NCI-H128 (cell line): ENCODE results near the gene MDGA2.
"Not testable (repeated sequence)": the region's sequence is repeated elsewhere in the genome, so short reads cannot be mapped to it uniquely, and the experiment has no call there.

Experiments
- DNase-seq: peaks from one replicate; lab custom pipeline; 2025; ENCODE audit not compliant: unreplicated experiment; lab: John Stamatoyannopoulos, UW

Gene MDGA2

DNA sequence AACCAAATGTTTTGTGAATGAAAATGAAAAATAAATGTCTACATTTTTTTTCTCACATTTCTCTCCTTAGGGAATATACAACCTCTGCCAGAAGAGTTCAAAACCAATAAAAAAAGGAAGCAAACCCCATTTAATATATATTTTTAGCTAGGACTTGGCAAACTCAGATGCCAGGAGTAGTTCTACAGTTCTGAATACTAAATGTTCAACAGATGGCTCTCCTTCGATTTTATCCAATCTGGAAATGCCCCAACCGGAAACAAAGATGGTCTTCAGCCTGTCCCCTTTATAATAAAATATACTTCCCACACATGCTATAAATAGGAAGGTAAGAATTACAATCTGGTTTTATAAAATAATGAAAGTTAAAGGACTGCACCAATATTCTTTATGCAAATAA is 330.4 kb downstream of the MDGA2 start:
- DNase-seq, result no peak

DNA sequence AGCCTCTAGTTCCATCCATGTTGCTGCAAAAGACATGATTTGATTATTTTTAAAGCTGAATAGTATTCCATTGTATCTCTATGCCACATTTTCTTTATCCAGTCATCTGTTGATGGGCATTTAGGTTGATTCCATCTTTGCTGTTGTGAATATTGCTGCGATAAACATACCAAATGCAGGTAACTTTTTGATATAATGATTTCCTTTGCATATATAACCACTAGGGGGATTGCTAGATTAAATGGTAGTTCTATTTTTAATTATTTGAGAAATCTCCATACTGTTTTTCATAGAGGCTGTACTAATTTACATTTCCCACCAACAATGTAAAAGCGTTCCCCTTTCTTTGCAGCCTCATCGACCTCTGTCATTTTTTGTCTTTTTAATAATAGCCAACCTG is 342.5 kb downstream of the MDGA2 start:
- no peak for DNase-seq

DNA sequence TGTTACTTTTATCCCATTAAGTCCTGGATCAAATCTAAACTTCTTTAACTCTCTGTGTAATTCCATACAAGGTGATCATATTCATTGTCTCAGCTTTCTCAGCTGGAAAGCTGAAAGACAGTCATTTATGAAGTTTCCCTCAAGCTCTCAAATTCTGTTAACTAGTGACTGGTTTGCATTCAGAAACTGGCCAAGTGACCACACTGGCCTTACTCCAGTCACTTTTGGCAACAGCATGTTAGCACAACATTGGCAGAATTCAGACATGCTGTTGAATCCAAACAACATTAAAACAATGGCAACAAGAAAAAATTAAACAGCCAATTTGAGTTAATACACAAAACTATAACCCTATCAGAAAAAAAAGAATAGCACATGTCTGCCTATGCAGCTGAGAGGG is 343.3 kb downstream of the MDGA2 start:
- no peak for DNase-seq

DNA sequence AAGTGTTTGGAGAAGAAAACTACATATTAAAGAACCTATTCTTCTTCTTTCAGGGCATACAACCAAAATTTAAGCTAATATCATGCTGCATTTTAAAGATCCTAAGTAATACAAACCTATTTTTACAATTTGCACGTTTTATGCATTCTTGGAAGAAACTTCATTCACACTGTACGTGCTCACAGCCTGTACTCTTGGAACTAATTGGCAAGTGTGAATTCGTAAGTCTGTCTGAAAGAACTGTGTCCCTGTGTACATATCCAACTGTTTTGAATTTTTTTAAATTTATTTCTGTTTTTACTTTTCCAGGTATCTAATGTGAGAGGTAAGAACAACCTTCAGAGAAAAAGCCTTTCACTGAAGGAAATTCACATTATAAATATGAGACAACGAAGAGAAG is 347.0 kb downstream of the MDGA2 start:
- DNase-seq, result no peak

DNA sequence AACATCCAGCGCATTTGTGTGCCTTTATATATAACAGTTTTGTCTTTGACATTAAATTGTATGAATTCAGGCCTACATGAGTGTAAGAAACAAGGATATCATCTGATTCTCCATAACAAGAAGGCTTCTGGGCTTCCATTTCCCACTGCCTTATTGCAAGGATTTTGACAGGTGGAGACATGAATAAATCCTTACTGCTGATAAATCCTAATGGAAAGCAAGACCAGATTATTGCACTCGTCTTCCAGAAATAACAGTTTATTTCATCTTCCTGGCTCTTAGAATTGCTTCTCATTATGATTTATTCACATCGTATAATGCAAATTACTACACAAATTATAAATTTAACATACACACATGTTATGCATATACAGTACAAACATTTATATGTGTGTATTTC is 348.1 kb downstream of the MDGA2 start:
- no peak for DNase-seq

DNA sequence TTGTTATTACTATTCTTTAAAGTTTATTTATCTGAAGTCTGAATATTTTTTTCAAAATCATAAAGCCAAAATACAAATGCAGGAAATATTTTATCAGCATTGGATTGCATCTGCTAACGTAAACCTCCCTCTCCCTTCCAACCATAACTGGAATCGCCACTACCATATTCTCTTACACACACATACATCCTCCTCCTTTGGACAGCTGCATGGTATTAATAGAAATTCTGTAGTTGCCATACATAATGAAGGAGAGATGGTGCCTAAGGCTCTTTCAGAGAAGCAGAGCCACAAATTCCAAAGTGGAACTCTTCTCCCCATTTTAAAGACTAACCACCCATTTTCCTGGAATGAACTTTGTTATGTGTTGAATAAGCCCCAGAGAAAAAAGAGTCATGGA is 352.7 kb downstream of the MDGA2 start:
- no peak for DNase-seq

DNA sequence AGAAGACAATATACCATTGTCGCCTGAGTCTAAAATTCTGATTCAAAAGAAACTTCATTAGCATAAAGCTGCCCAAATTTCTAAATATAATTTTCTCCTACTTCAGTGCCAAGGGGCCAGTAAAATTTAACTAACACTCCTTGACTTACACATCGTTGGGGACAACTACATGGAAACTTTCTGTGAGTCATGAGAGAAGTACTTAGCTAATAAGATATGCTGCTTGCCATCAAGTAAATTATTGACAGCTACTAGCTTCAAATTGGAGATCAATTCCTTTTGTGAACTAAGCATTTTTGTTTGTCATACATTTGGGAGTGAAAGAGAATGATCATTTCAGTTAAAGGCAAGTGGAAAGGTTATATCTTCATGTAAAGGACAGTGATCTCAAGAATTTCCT is 373.3 kb downstream of the MDGA2 start:
- no peak for DNase-seq

DNA sequence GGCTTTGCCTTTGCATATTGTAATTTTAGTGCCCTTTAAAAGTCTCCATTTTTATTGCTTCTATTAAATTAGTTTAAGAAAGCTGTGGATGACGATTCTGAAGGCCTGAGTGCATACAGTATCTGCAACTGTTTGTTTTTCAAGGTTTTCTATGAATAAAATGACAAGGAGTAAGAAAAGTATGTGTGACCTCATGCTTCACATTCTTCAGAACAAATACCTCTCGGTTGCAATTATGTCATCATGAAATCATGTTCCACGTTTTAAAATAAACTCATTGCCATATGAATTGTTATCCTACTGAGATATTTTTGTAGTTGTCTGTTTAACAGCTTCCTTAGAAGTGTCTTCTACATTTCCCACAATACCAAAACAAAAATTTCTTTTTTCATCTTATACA is 374.6 kb downstream of the MDGA2 start:
- no peak for DNase-seq

DNA sequence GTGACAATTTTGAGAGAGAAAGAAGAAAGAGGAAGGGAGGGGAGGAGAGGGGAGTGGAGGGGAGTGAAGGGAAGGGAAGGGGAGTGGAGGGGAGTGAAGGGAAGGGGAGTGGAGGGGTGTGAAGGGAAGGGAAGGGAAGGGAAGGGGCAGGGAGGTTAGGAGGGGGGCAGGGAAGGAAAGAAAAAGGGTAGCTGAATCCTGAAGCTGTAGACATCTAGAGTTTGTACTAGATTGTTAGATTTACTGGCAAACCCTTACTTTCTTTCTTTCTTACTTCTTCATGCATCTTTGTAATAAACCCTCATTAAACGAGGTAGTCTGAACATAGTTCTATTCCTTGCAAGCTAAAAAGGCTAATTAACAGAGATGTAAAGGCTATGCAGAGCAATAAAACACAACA is 378.0 kb downstream of the MDGA2 start:
- no peak for DNase-seq

DNA sequence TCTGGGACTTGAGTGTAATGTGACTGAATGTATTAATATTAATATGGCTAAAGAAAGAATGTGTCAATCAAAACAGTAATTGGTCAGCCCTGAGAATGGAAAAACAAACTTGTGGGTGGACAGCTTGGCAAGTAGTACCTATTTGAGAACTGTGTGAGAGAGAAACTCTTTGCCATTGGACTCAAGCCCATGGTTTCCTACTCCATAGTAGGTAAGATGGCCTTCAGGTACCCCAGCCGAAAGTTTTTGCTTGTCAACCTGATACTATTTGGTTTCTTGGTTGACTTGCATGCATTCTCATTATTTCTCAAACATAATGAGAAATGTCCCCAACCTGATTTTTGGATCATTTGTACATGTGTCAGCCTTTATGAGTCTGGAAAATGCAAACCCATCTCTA is 391.1 kb downstream of the MDGA2 start:
- no peak for DNase-seq

DNA sequence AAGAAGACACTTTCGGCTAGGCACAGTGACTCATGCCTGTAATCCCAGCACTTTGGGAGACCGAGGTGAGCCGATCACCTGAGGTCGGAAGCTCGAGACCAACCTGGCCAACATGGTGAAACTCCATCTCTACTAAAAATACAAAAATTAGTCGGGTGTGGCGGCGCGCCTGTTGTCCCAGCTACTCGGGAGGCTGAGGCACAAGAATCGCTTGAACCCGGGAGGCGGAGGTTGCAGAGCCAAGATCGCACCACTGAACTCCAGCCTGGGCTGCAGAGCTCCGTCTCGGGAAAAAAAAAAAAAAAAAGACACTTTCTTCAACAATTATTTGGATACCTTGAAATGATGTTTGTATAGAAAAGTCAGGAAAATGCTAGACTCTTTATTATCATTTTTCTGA is 393.6 kb downstream of the MDGA2 start:
- not testable (repeated sequence) for DNase-seq

DNA sequence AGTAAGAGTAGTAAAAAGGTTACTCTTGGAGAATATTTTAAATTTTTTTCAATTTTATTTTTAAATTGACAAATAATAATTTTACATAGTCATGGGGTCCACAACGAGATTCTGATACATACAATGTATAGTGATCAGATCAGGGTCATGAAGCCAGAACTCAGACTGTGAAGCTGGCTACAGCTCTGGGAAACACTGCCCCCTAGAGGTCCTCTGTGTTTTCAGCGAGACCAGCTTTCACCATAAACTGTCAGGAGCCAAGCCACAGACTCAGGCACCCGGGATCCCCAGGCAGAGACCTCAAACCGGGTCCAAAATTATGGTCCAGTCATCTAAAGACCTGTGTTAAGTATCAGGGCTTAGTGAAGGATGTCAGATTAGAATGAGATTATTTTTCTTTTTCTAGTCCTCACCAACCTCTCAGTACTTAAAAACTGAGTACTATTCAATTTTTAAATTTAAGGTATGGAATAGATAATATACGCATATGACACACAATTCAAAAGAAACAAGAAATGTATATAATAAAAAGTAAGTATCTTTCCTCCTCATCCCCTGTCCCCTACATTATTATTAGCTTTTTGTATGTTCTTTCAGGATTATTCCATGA is 397.1 kb downstream of the MDGA2 start:
- DNase-seq, result no peak

DNA sequence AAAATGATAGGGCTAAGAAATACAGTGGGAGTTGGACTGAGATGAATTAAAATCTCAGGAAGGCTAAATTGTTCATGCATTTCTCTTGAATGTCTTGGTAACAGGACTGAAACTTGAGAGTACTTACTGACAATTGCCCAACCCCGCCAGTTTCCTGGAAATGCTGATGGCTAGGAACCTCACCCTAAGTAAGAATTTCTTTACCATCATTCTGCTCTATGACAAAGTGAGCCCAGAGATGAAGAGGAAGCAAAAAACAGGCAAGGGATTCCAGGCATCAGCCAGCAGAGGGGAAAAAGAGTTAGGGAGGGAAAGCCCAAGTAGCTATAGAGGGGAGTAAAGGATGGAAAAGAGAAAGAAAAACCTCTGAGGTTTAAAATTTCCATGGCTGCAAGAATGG is 397.7 kb downstream of the MDGA2 start:
- DNase-seq, result no peak

DNA sequence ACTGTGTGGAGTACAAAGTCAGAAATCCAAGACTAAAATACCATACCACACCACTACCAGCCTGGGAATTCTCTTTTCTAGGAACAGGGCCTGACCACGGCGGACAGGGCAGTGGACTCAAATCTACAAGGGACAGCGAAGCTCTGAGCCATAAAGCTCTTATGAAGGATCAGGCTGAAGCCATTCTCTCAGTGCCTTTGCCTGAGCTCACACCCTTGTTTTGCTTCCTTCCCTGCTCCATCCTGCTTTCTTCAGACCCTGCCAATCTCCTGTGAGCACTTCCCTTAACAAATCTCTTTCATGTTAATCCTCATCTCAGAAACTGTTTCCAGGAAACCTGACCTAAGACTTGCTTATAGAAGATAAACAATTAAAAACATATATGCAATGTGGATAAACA is 398.5 kb downstream of the MDGA2 start:
- no peak for DNase-seq

DNA sequence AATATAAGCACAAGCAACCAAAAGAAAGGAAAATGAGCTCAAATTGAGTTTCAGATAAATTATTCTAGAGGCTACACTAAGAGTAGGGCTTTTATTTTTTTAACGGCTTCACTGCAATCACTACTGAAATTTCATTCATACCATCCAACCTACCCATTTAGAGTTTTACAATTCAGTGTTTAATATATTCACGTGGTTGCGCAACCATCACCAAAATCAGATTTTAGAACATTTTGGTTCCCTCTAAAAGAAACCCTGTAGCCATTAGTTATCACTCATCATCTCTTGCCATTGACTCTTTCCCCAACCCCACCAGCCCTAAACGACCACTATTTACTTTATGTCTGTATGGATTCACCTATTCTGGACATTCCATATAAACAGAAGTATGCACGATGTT is 401.5 kb downstream of the MDGA2 start:
- no peak for DNase-seq

DNA sequence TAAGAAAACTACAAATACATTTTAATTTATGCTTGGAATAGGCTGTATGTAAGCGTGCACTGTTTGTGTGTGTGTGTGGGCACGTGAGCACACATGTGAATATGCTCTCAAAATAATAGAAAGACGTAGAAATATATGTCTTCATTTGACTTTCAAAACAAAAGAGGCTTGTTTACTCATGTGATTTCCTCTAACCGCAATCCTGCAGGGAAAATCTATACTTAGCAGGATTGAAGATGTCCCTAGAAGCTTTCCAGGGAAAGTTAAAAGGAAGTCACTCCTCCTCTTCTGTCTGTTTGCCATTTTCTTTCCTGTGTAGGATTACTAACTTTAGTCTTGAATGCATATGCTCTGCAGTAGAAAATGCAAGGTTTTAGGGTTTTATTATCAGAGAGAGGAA is 404.7 kb downstream of the MDGA2 start:
- DNase-seq, result no peak

DNA sequence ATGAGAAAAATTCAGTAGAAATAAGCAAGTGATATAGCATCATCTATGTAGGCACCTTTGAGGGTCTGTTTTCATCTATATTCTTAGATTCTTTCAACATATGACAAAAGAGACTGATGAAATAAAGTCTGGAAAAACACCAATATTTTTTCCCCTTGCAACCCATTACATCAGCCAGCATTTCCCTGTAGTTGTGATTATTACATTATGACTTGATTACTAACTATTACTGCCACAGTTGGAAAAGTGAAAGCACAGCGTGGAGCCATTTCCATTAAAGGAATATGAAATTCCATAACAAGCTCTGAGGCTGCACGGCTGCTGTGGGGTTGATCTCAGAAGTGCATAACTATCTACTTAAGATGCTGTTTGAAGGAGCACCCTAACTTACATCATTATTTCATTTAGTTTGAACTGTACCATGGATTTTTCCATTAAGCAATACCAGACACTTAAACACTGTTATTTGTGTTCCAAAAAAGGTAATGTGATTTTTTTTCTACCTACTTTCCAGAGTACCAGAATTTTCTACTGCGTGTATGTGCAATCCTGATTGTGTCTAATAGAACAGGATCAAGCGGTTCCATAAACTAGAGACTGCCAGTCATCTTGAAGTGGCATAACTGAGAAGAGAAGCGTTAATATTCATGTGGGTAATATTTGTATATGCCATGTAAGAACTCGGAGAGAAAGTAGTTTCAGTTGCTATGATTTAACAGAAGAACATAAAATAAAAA is 405.5 kb downstream of the MDGA2 start:
- no peak for DNase-seq

DNA sequence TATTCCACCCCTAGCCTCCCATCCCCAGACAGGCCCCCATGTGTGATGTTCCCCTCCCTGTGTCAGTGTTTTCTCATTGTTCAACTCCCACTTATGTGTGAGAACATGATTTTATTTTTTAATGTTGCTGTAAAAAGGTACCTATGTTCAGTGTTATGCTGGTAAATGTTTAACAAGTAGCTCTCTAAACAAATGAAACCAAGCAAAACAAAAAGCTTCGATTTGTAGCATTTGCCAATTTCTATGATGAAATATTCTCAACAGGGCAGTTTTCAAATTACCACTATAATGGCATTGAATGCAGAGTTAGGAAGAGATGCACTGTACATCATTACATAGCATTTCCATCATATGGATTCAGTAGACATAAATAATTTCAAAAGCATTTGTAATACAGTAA is 410.6 kb downstream of the MDGA2 start:
- DNase-seq, result no peak

DNA sequence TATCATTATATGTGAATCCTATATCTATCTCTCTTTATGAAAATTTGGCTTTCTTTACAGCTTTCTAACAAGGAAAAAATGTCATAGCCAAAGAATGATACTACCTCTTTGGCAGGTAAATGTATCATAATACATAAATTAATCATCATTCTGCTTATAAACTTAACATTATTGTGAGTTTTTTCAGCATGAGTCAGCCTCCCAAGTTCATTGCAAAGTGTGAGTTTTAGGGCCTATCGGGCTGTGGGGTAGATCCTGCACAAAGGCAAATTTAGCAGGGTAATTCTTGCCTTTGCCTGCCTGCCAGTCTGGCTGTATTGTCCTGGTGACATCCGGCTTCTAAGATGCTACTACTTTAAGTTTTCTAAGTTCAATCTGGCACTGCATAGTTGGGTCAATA is 412.6 kb downstream of the MDGA2 start:
- DNase-seq, result no peak

DNA sequence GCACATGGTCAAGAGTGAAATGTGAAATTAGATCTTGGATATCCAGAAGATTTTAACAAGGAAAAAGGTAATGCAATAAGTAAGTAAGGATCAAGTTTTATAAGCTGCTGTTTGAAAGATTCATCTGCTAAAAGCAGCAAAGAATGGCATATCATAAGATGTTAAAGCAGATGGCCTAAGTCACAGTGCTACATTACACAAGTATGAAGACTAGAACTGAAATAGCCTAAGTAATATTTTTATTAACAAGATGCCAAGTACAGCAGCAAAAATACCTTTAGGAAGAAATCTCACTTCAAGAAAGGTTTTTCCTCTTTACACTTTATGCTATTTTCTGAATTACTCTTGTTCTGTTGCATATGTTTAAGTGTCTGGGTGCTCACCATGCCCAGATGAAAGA is 414.1 kb downstream of the MDGA2 start:
- no peak for DNase-seq

DNA sequence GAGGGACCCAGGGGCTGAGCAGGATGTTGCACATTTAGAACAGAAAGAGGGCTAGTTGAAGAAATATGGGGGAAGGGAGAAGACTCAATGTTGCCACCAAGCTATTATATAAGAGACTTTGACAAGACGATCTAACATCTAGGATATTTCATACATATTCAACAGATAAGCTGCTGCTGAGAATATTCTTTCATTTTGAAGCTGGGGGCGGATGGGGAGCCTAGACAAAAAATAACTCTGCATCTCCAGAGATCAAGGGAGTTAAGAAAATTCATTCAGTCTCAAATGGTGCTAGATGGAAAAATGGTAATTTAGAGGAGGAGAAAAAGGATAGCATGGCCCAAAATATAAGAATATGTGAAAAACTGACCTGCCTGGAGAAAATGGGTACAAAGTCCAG is 415.6 kb downstream of the MDGA2 start:
- no peak for DNase-seq

DNA sequence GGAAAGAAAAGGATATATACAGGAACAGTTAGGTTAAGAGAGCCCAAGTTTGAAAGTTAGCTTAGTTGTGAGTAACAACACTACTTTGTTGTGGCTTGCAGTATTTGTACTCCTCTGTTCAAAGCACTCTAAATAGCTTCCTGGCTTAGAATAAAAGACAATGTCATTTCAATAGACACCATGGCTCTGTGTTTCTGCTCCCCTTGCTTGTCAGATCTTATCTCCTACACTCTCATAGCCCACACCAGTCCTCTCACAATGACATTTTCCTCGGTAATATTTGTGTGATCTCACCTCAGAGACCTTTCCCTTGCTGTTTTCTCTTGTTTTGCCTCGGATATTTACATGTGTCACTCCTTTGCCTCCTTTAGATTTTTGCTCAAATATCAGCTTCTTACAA is 418.4 kb downstream of the MDGA2 start:
- DNase-seq, result no peak

DNA sequence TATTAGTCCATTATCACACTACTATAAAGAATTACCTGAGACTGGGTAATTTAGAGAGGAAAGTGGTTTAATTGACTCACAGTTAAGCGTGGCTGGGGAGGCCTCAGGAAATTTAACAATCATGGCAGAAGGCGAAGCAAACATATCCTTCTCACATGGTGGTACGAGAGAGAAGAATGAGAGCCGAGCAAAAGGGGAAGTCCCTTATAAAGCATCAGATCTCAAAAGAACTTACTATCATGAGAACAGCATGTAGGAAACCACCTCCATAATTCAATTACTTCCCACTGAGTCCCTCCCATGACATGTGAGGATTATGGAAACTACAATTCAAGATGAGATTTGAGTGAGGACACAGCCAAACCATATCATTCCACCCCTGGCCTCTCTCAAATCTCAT is 422.6 kb downstream of the MDGA2 start:
- no peak for DNase-seq
